Measurements from ENCODE around the gene SYT17. TPM values are rescaled to one million over a fixed set of nuclear protein-coding genes. Genes with fewer than 3 reads are reported as not detected.

Gene SYT17
- total RNA-seq, 3 donors from 2014 or later (not counting 1 experiment from before 2014, with no cell fraction given): 0.65 to 1.6 TPM; not detected in 1

GRCh38 chr16:19295393-19295792 is 127.4 kb downstream of the SYT17 start:
- no peaks in the 10 kb centered on the region for H3K36me3 Mint-ChIP-seq
- H3K4me1 ChIP-seq (ENCODE audit: control insufficient read depth, insufficient read depth, low read length): no peaks in the 10 kb centered on the region
- no peak overlapping the region for H3K27ac Mint-ChIP-seq
- H3K4me3 ChIP-seq (ENCODE audit: low read length): no peak overlapping the region
- DNase-seq: no peak
- H3K9me3 ChIP-seq (ENCODE audit: control insufficient read depth, insufficient read depth, low read length): no peaks in the 10 kb centered on the region
- no peak for ATAC-seq
- no peak overlapping the region for H3K4me3 Mint-ChIP-seq
- peaks cover 6 to 17% of the 10 kb centered on the region in 2 donors for H3K27me3 Mint-ChIP-seq (ENCODE audit: low read depth in 2 of 2)
- WGBS (ENCODE audit: insufficient coverage): 86% methylated on average over 1 of the region's 2 CpGs
- H3K9me3 Mint-ChIP-seq: no peaks in the 10 kb centered on the region
- no peak overlapping the region for H3K27ac ChIP-seq (ENCODE audit: low read length)
- TF ChIP-seq, protein P1, sequence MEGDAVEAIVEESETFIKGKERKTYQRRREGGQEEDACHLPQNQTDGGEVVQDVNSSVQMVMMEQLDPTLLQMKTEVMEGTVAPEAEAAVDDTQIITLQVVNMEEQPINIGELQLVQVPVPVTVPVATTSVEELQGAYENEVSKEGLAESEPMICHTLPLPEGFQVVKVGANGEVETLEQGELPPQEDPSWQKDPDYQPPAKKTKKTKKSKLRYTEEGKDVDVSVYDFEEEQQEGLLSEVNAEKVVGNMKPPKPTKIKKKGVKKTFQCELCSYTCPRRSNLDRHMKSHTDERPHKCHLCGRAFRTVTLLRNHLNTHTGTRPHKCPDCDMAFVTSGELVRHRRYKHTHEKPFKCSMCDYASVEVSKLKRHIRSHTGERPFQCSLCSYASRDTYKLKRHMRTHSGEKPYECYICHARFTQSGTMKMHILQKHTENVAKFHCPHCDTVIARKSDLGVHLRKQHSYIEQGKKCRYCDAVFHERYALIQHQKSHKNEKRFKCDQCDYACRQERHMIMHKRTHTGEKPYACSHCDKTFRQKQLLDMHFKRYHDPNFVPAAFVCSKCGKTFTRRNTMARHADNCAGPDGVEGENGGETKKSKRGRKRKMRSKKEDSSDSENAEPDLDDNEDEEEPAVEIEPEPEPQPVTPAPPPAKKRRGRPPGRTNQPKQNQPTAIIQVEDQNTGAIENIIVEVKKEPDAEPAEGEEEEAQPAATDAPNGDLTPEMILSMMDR (IDR thresholded peaks at IDR 0.05): no peak
- no peaks in the 10 kb centered on the region for H3K36me3 ChIP-seq (ENCODE audit: control insufficient read depth, insufficient read depth, low read length)
- intact Hi-C loops (cut with micrococcal nuclease): no loop called here
- peaks cover 0 to 4% of the 10 kb centered on the region in 2 donors for H3K4me1 Mint-ChIP-seq
- H3K27me3 ChIP-seq (ENCODE audit: control insufficient read depth, insufficient read depth, low read length): no peaks in the 10 kb centered on the region

GRCh38 chr16:19297454-19297853 is 129.4 kb downstream of the SYT17 start:
- H3K4me1 Mint-ChIP-seq: peaks cover 0 to 4% of the 10 kb centered on the region in 2 donors
- Histone ChIP-seq H3K27ac (ENCODE audit: low read length) (no peak overlapping the region), H3K36me3 (ENCODE audit: control insufficient read depth, insufficient read depth, low read length) (no peaks in the 10 kb centered on the region), H3K27me3 (ENCODE audit: control insufficient read depth, insufficient read depth, low read length) (no peaks in the 10 kb centered on the region), H3K4me1 (ENCODE audit: control insufficient read depth, insufficient read depth, low read length) (no peaks in the 10 kb centered on the region), H3K4me3 (ENCODE audit: low read length) (no peak overlapping the region), H3K9me3 (ENCODE audit: control insufficient read depth, insufficient read depth, low read length) (no peaks in the 10 kb centered on the region)
- no peak for ATAC-seq
- TF ChIP-seq, protein P1 (IDR thresholded peaks at IDR 0.05): no peak
- no peak for DNase-seq
- no CpG with 5 or more reads among the region's 1 CpG for WGBS (ENCODE audit: insufficient coverage)
- intact Hi-C loops (cut with micrococcal nuclease): no loop called here
- no peaks in the 10 kb centered on the region for H3K36me3 Mint-ChIP-seq
- peaks cover 6 to 16% of the 10 kb centered on the region in 2 donors for H3K27me3 Mint-ChIP-seq (ENCODE audit: low read depth in 2 of 2)
- H3K9me3 Mint-ChIP-seq: no peaks in the 10 kb centered on the region
- no peak overlapping the region for H3K4me3 Mint-ChIP-seq
- H3K27ac Mint-ChIP-seq: no peak overlapping the region

DNA sequence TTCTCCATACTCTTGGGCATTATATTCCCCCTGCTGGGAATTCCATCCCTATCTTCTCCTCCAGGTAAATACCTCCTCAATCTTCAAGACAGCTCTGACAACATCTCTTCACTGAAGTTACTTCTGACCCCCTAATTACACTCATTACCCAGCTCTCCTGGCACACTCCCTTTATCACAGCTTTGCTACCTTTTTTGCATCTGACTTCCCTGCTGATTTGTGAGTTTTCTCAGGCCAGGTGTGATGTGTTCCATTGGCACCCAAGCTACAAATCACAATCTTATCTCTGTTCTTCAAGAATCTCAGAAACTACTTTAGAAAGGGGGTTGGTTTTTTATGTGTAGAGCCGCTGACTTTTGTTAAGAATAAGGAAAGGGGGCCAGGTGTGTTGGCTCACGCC is 131.5 kb downstream of the SYT17 start:
- intact Hi-C loops (cut with micrococcal nuclease): no loop called here
- Histone ChIP-seq H3K27ac (ENCODE audit: low read length) (no peak overlapping the region), H3K27me3 (ENCODE audit: control insufficient read depth, insufficient read depth, low read length) (no peaks in the 10 kb centered on the region), H3K36me3 (ENCODE audit: control insufficient read depth, insufficient read depth, low read length) (no peaks in the 10 kb centered on the region), H3K4me1 (ENCODE audit: control insufficient read depth, insufficient read depth, low read length) (no peaks in the 10 kb centered on the region), H3K4me3 (ENCODE audit: low read length) (no peak overlapping the region), H3K9me3 (ENCODE audit: control insufficient read depth, insufficient read depth, low read length) (no peaks in the 10 kb centered on the region)
- WGBS (ENCODE audit: insufficient coverage): 69% methylated on average over 2 of the region's 2 CpGs
- ATAC-seq (no peak), DNase-seq (no peak)
- Mint-ChIP-seq H3K36me3 (no peaks in the 10 kb centered on the region), H3K9me3 (no peaks in the 10 kb centered on the region), H3K4me3 (no peak overlapping the region), H3K27ac (no peak overlapping the region), H3K27me3 (ENCODE audit: low read depth in 2 of 2) (peaks cover 1 to 12% of the 10 kb centered on the region in 2 donors), H3K4me1 (no peaks in the 10 kb centered on the region)
- TF ChIP-seq, protein P1 (IDR thresholded peaks at IDR 0.05): no peak

GRCh38 chr16:19301931-19302330 is 133.9 kb downstream of the SYT17 start:
- ATAC-seq: no peak
- intact Hi-C loops (cut with micrococcal nuclease): no loop called here
- Histone ChIP-seq H3K27ac (ENCODE audit: low read length) (no peak overlapping the region), H3K4me3 (ENCODE audit: low read length) (no peak overlapping the region), H3K36me3 (ENCODE audit: control insufficient read depth, insufficient read depth, low read length) (no peaks in the 10 kb centered on the region), H3K4me1 (ENCODE audit: control insufficient read depth, insufficient read depth, low read length) (no peaks in the 10 kb centered on the region), H3K27me3 (ENCODE audit: control insufficient read depth, insufficient read depth, low read length) (no peaks in the 10 kb centered on the region), H3K9me3 (ENCODE audit: control insufficient read depth, insufficient read depth, low read length) (no peaks in the 10 kb centered on the region)
- TF ChIP-seq, protein P1 (IDR thresholded peaks at IDR 0.05): no peak
- Mint-ChIP-seq H3K9me3 (no peaks in the 10 kb centered on the region), H3K4me3 (no peak overlapping the region), H3K36me3 (no peaks in the 10 kb centered on the region), H3K27ac (no peak overlapping the region), H3K4me1 (no peaks in the 10 kb centered on the region), H3K27me3 (ENCODE audit: low read depth in 2 of 2) (peaks cover 0 to 14% of the 10 kb centered on the region in 2 donors)
- no peak for DNase-seq
- 0% methylated on average over 1 of the region's 1 CpG for WGBS (ENCODE audit: insufficient coverage)
